OCI-LY1 (cell line): ENCODE data around the gene SLC30A5.

Source experiments
- H2AFZ ChIP-seq: fragments of 200-600 bp; sonication (generic), shearing (Covaris generic); 2 replicates; pipeline ENCODE4 v1.6.0; 2014; ENCODE audit warnings: antibody characterized with exemption, mild to moderate bottlenecking, low read length
- H3F3A ChIP-seq: fragments of 200-600 bp; sonication (generic), shearing (Covaris generic); 2 replicates; pipeline ENCODE4 v1.6.0; 2014; ENCODE audit warnings: mild to moderate bottlenecking, antibody characterized with exemption, low read length, moderate library complexity; ENCODE audit not compliant: insufficient read depth
- H3K27ac ChIP-seq: fragments of 200-600 bp; sonication (generic); 2 replicates; pipeline ENCODE4 v1.5.1; 2014; ENCODE audit warnings: low read length, mixed run types, mild to moderate bottlenecking, low read depth; ENCODE audit not compliant: poor library complexity, severe bottlenecking
- H3K27me3 ChIP-seq: fragments of 200-600 bp; sonication (generic); 2 replicates; pipeline ENCODE4 v1.6.0; 2014; ENCODE audit warnings: antibody characterized with exemption, mild to moderate bottlenecking, low read length, moderate library complexity; ENCODE audit not compliant: insufficient read depth
- H3K36me3 ChIP-seq: fragments of 200-600 bp; sonication (generic); 2 replicates; pipeline ENCODE4 v1.6.1; 2014; ENCODE audit warnings: mild to moderate bottlenecking, antibody characterized with exemption, low read length, moderate library complexity, mixed read lengths; ENCODE audit not compliant: insufficient read depth
- H3K4me1 ChIP-seq: fragments of 200-600 bp; sonication (generic); 2 replicates; pipeline ENCODE4 v1.5.1; 2014; ENCODE audit warnings: mild to moderate bottlenecking, low read length, moderate library complexity; ENCODE audit not compliant: insufficient read depth, severe bottlenecking
- H3K4me2 ChIP-seq: fragments of 200-600 bp; sonication (generic), shearing (Covaris generic); 2 replicates; pipeline ENCODE4 v1.6.1; 2014; ENCODE audit warnings: low read length
- H3K4me3 ChIP-seq: fragments of 200-600 bp; sonication (generic); 2 replicates; pipeline ENCODE4 v1.5.1; 2014; ENCODE audit warnings: low read length, low read depth, mild to moderate bottlenecking, mixed read lengths; ENCODE audit not compliant: poor library complexity, severe bottlenecking
- H3K79me2 ChIP-seq: fragments of 200-600 bp; shearing (Covaris generic); 2 replicates; pipeline ENCODE4 v1.6.1; 2016; ENCODE audit warnings: mixed run types, low read length, mixed read lengths; ENCODE audit not compliant: insufficient read depth
- H3K9ac ChIP-seq: fragments of 200-600 bp; sonication (generic), shearing (Covaris generic); 2 replicates; pipeline ENCODE4 v1.6.1; 2014; ENCODE audit warnings: mild to moderate bottlenecking, low read length, mixed read lengths
- H3K9me2 ChIP-seq: fragments of 200-600 bp; sonication (generic), shearing (Covaris generic); 2 replicates; pipeline ENCODE4 v1.6.1; 2014; ENCODE audit warnings: low read depth, mild to moderate bottlenecking, low read length, mixed read lengths
- H3K9me3 ChIP-seq: fragments of 200-600 bp; shearing (Covaris generic); 2 replicates; pipeline ENCODE4 v1.6.1; 2014; ENCODE audit warnings: low read length, mixed read lengths
- H4K20me1 ChIP-seq: fragments of 200-600 bp; sonication (generic), shearing (Covaris generic); 2 replicates; pipeline ENCODE4 v1.6.0; 2016; ENCODE audit warnings: mild to moderate bottlenecking, low read length; ENCODE audit not compliant: insufficient read depth
- EZH2 ChIP-seq: fragments of 200-600 bp; sonication (generic), shearing (Covaris generic); IDR thresholded peaks from 2 replicates; pipeline ENCODE4 v1.8.0; 2017; ENCODE audit warnings: borderline replicate concordance, mixed run types, mild to moderate bottlenecking, antibody characterized with exemption, low read length, moderate library complexity, mixed read lengths
- TF ChIP-seq, protein P1 (sequence below): fragments of 200-600 bp; sonication (generic), shearing (Covaris generic); IDR thresholded peaks from 2 replicates; pipeline ENCODE4 v1.5.1; 2017; ENCODE audit warnings: mild to moderate bottlenecking, antibody characterized with exemption, low read length, moderate library complexity, mixed read lengths

Gene SLC30A5

DNA sequence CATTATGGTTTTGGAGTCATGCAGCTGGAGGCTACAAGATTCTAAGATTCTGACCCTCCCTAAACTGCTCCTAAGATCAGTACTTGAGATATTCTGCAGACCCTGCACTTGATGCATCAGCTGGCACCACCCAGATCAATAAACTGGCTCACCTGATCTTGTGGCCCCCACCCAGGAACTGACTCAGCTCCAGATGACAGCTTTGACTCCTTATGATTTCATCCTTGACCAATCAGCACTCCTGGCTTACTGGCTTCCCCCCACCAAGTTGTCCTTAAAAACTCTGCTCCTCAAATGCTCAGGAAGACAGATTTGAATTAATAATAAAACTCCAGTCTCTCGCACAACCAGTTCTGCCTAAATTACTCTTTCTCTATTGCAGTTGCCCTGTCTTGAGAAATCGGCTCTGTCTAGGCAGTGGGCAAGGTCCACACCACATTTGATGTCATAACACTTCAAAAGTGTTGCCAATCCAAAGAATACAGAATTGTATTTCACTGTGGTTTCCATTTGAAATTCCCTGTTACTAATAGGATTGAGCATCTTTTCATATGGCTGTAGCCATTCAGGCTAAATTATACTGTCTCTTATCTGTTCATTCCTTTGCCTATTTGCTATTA, 14.8 kb upstream of the SLC30A5 start:
- Histone ChIP-seq H4K20me1 (no peaks in the 10 kb centered on the region), H2AFZ (no peak overlapping the region), H3K4me1 (peaks cover 7% of the 10 kb centered on the region), H3K4me2 (no peak overlapping the region), H3K36me3 (no peaks in the 10 kb centered on the region), H3K4me3 (no peak overlapping the region), H3K27ac (no peak overlapping the region), H3K9me3 (no peaks in the 10 kb centered on the region), H3K79me2 (no peaks in the 10 kb centered on the region), H3K27me3 (no peaks in the 10 kb centered on the region), H3F3A (no peaks in the 10 kb centered on the region), H3K9me2 (no peaks in the 10 kb centered on the region), H3K9ac (no peak overlapping the region)
- no peak for TF ChIP-seq EZH2
- TF ChIP-seq, protein P1, sequence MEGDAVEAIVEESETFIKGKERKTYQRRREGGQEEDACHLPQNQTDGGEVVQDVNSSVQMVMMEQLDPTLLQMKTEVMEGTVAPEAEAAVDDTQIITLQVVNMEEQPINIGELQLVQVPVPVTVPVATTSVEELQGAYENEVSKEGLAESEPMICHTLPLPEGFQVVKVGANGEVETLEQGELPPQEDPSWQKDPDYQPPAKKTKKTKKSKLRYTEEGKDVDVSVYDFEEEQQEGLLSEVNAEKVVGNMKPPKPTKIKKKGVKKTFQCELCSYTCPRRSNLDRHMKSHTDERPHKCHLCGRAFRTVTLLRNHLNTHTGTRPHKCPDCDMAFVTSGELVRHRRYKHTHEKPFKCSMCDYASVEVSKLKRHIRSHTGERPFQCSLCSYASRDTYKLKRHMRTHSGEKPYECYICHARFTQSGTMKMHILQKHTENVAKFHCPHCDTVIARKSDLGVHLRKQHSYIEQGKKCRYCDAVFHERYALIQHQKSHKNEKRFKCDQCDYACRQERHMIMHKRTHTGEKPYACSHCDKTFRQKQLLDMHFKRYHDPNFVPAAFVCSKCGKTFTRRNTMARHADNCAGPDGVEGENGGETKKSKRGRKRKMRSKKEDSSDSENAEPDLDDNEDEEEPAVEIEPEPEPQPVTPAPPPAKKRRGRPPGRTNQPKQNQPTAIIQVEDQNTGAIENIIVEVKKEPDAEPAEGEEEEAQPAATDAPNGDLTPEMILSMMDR = no peak

DNA sequence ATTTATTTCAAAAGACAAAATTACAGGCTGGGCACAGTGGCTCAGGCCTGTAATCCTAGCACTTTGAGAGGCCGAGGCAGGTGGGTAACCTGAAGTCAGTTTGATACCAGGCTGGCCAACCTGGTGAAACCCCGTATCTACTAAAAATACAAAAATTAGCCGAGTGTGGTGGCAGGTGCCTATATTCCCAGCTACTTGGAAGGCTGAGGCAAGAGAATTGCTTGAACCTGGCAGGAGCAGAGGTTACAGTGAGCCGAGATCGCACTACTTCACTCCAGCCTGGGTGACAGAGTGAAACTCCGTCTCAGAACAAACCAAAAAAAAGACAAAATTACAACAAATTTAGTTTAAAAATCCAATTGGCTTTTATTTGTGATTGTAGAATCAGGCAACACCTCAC, 14.3 kb upstream of the SLC30A5 start:
- Histone ChIP-seq H3K9me2 (no peaks in the 10 kb centered on the region), H3K4me1 (peaks cover 9% of the 10 kb centered on the region), H3K9ac (no peak overlapping the region), H3K4me2 (no peak overlapping the region), H3K27ac (no peak overlapping the region), H3K79me2 (no peaks in the 10 kb centered on the region), H2AFZ (no peak overlapping the region), H4K20me1 (no peaks in the 10 kb centered on the region), H3K4me3 (no peak overlapping the region), H3K9me3 (no peaks in the 10 kb centered on the region), H3F3A (no peaks in the 10 kb centered on the region), H3K27me3 (no peaks in the 10 kb centered on the region), H3K36me3 (no peaks in the 10 kb centered on the region)
- no peak for TF ChIP-seq EZH2
- TF ChIP-seq, protein P1 = no peak

DNA sequence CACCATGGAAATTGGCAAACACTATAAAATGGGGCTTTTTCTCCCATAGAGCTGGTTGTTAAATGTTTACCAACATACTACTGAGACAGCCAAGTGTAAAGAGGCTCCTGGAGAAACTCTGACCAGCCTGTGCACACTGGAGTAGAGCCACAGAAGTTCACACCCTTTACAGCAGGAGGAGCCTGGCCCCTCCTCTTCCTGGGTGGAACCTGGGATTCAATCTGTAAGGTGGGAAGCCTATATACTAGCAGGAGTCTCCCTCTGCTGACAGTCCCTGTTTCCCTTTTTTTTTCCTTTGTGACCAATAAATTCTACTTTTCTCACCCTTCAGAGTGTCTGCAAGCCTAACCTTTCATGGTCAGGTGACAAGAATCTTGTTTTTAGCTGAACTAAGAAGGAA, 10.4 kb upstream of the SLC30A5 start:
- Histone ChIP-seq H3K9me3 (no peaks in the 10 kb centered on the region), H4K20me1 (no peaks in the 10 kb centered on the region), H3K27ac (no peak overlapping the region), H3K79me2 (no peaks in the 10 kb centered on the region), H3K9ac (no peak overlapping the region), H3K9me2 (no peaks in the 10 kb centered on the region), H3F3A (no peaks in the 10 kb centered on the region), H3K4me2 (no peak overlapping the region), H3K27me3 (no peaks in the 10 kb centered on the region), H2AFZ (peak overlapping the region; percentile 19; the same call in 1 of the 2 replicates), H3K4me3 (no peak overlapping the region), H3K4me1 (peaks cover 9% of the 10 kb centered on the region), H3K36me3 (no peaks in the 10 kb centered on the region)
- no peak for TF ChIP-seq EZH2
- TF ChIP-seq, protein P1 = no peak
